HT-29 (cell line): ENCODE results near the gene SHC4. TPM values are rescaled to one million over a fixed set of nuclear protein-coding genes. Genes with fewer than 3 reads are reported as not detected.
A peak's percentile ranks its signal among the peaks of the same experiment; 100 is the strongest.
"Not testable (repeated sequence)": the region's sequence is repeated elsewhere in the genome, so short reads cannot be mapped to it uniquely, and the experiment has no call there.

Experiments
- DNase-seq: peaks from one replicate; pipeline ENCODE4 v3.0.0-alpha.2; 2015; ENCODE audit warnings: low spot score
- small RNA-seq: library from RNA; depleted of rRNA; stranded (forward); fragments of <200 nt; gene quantifications from one replicate; pipeline ENCODE3, GENCODE V24; 2014
- total RNA-seq: library from RNA; depleted of rRNA; stranded (reverse); fragments of >200 nt; shearing (Covaris generic); gene quantifications from 2 replicates; pipeline ENCODE4 v1.2.3, GENCODE V29; 2014; rRNA removed

The SHC4 gene
- total RNA-seq, 1 experiment from 2014 or later, result not detected

DNA sequence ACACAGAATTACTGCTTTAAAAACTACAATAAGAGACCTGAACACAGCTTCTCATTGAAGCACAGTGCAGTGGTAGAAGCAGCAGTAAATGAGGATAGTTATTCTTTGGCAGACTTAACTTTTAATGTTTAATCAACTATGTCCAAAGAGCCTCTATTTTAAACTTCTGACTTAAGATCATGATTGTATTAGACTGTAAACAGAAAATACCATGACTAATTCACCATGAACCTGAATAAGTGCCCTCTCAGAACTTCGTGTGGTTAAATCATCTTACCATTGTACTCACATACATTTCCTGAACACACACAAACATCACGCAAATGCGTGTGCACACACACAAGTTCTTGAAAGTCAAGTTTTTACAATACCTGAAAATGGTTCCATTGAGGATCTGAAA lies 166.8 kb downstream of the SHC4 start:
- no peak for DNase-seq

DNA sequence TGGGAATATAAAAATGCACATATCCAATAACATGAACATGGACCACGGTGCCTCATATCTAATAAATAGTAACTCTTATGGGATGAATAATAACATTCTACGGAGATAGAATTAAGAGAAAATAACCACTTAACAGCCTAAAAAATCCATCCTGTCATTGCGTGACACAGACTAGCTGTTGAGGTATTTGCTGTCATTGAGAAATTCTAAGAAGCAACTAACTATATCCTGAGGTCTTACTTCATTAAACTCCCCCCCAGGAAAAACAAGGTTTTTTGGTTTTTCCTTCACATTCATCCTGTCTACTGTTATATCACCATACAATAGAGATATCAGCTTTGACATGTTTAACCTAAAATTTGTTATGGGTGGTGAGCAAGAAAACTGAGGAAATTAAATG lies 167.2 kb downstream of the SHC4 start:
- DNase-seq, result no peak

DNA sequence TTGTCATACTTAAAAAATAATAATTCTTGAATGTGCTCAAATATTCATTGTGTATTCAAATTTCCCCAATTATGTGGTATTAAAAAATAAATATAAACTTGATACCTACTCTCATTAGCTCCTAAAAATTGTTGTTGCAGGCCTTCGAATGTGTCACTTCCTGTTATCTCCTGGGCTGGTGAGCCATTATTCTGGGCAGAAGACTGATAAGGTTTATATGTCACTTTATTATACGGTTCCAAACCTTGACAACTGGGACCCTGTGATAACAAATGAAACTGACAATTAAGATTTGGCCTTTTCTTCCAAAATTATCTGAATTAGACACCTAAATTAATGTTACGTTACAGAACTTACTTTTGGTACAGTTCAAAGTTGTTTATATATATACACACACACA lies 167.8 kb downstream of the SHC4 start:
- DNase-seq, result no peak

- peak; percentile 29 for DNase-seq
Measured at GRCh38 chr15:48794697-48795134, 169.0 kb downstream of the SHC4 start.

- no peak for DNase-seq
Measured at GRCh38 chr15:48792408-48792807, 171.3 kb downstream of the SHC4 start.

DNA sequence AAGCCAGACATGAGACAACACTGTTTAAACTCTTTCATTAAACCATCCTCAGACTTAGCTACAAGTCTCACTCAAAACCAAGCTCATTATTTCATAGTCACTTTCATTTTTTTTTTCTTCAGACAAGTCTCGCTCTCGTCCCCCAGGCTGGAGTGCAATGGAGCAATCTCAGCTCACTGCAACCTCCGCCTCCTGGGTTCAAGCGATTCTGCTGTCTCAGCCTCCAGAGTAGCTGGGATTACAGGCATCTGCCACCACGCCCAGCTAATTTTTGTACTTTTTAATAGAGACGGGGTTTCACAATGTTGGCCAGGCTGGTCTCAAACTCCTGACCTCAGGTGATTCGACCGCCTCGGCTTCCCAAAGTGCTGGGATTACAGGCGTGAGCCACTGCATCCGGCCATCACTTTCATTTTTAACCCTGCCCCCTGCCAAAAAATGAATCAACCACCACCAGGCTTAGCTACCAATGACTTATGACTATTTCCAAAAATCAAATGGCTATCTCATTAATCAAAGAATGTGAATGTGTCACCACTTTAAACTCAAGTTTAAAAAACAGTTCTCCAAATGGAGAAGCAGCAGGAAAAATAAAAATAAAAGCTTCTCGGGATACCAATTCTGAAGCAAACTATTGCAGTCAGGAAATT lies 173.1 kb downstream of the SHC4 start:
- DNase-seq, result not testable (repeated sequence)

- no peak for DNase-seq
Measured at GRCh38 chr15:48785712-48786111, 178.0 kb downstream of the SHC4 start.

DNA sequence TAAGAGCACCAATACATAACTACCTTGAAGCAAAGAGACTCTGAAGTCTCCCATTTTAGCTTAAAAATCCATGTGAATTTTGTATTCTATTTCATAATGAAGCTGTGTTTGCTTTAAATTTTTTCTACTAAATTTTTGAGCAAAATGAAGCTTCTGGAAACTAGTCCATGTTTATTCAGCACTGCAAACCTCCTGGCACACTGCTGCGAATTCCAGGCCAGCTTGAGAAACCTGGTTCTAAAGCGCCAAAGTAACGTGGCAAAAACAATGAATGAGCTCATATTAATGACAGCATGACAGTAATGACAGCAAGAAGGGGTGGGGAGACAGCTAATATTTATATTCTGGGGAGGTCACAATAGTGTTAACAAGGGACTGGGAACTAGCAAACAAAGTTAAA lies 178.5 kb downstream of the SHC4 start:
- DNase-seq, result no peak

- DNase-seq, result no peak
Measured at GRCh38 chr15:48784756-48785155, 179.0 kb downstream of the SHC4 start.

DNA sequence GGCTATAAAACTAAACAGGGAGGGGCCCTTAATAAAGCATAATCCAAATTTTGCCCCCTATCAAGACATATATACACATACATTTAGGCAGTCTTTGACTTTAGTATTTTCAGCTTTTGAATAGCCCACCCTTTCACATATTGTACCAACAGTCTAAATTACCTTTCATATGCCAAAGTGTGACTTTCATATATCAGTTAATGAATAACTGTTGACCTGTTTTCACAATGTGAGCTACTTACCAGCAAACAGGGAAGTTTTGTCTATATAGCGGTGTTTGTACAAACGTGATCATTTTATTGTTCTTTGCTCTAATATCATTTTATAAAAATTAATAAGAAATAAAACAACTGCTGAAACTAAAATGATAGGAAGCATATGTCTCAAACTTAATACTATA lies 180.8 kb downstream of the SHC4 start:
- DNase-seq, result no peak

- DNase-seq, result no peak
Measured at GRCh38 chr15:48781481-48782081, 182.1 kb downstream of the SHC4 start.

GRCh38 chr15:48781017-48781416 lies 182.7 kb downstream of the SHC4 start:
- no peak for DNase-seq

DNA sequence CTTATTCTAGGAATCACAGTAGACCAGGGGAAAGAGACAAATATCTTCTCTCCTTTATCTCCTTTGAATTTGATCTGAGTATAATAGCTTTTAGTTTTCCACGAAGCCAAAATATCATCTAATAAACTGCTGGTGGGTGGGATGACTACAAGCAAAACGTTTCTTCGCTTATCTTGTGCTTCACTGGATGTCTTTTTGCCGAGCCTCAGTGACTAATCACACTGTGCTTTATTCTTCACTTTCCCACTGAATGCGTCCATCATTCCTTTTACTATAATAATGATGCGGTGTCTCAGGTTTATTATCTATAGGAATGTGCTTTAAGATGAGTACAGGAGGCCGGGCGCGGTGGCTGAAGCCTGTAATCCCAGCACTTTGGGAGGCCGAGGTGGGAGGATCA lies 185.4 kb downstream of the SHC4 start:
- DNase-seq, result no peak

GRCh38 chr15:48777645-48778330 lies 185.9 kb downstream of the SHC4 start:
- DNase-seq, result no peak

- no peak for DNase-seq
Measured at GRCh38 chr15:48775546-48775945, 188.2 kb downstream of the SHC4 start.

GRCh38 chr15:48774484-48774883 lies 189.2 kb downstream of the SHC4 start:
- no peak for DNase-seq

Small RNA genes lying within 50 kb of the gene (small RNA-seq; reads per million reads assigned to genes)
- not detected for gene RF00019

Other genes with a start within 250 kb of the SHC4 start
- gene CEP152, start 152.8 kb downstream of the SHC4 start, total RNA-seq, result 11.1 and 15.2 TPM in 2 replicates
- 74.0 and 76.7 TPM in 2 replicates for gene EID1, start 85.8 kb downstream of the SHC4 start, total RNA-seq
- gene SECISBP2L, start 82.5 kb upstream of the SHC4 start, total RNA-seq, result 6.4 and 11.3 TPM in 2 replicates
- 17.0 and 17.6 TPM in 2 replicates for gene COPS2, start 191.7 kb upstream of the SHC4 start, total RNA-seq
- gene GALK2, start 206.3 kb upstream of the SHC4 start, total RNA-seq, result 34.7 and 50.4 TPM in 2 replicates